Measurements from ENCODE around the gene TMUB2. TPM values are rescaled to one million over a fixed set of nuclear protein-coding genes. Genes with fewer than 3 reads are reported as not detected.

TMUB2 gene
- total and polyA plus RNA-seq, 2 donors = 21.4 to 57.6 TPM

GRCh38 chr17:44205962-44206824 lies 19.4 kb downstream of the TMUB2 start:
- peaks cover 19 to 22% of the 10 kb centered on the region in 2 donors for H3K4me1 ChIP-seq (ENCODE audit: control insufficient read depth in 2 of 2, insufficient read depth in 2 of 2, low read length in 2 of 2)
- no peak overlapping the region for H3K27ac ChIP-seq (ENCODE audit: low read depth in 1 of 2, low read length in 1 of 2)
- H3K9me3 ChIP-seq (ENCODE audit: control insufficient read depth in 2 of 2, insufficient read depth in 1 of 2, low read length in 1 of 2) = no peaks in the 10 kb centered on the region
- peaks cover 44 to 47% of the 10 kb centered on the region in 2 donors for H3K36me3 ChIP-seq (ENCODE audit: control insufficient read depth in 2 of 2, insufficient read depth in 2 of 2, low read length in 1 of 2)
- no peaks in the 10 kb centered on the region for H3K27me3 ChIP-seq (ENCODE audit: control insufficient read depth in 2 of 2, insufficient read depth in 1 of 2, low read length in 1 of 2)
- H3K4me3 ChIP-seq (ENCODE audit: low read length in 2 of 2) = no peak overlapping the region
- DNase-seq (ENCODE audit: low read depth in 6 of 9, low spot score in 9 of 9) = no peak
- WGBS = 87% methylated on average over 13 of the region's 13 CpGs

GRCh38 chr17:44206825-44207155 lies 20.0 kb downstream of the TMUB2 start:
- Histone ChIP-seq H3K27ac (ENCODE audit: low read depth in 1 of 2, low read length in 1 of 2) (no peak overlapping the region), H3K4me3 (ENCODE audit: low read length in 2 of 2) (no peak overlapping the region), H3K27me3 (ENCODE audit: control insufficient read depth in 2 of 2, insufficient read depth in 1 of 2, low read length in 1 of 2) (no peaks in the 10 kb centered on the region), H3K36me3 (ENCODE audit: control insufficient read depth in 2 of 2, insufficient read depth in 2 of 2, low read length in 1 of 2) (peaks cover 50 to 52% of the 10 kb centered on the region in 2 donors), H3K4me1 (ENCODE audit: control insufficient read depth in 2 of 2, insufficient read depth in 2 of 2, low read length in 2 of 2) (peaks cover 19 to 25% of the 10 kb centered on the region in 2 donors), H3K9me3 (ENCODE audit: control insufficient read depth in 2 of 2, insufficient read depth in 1 of 2, low read length in 1 of 2) (no peaks in the 10 kb centered on the region)
- no peak for DNase-seq (ENCODE audit: low read depth in 6 of 9, low spot score in 9 of 9)
- WGBS = 94% methylated on average over 6 of the region's 6 CpGs

GRCh38 chr17:44207319-44207718 lies 20.5 kb downstream of the TMUB2 start:
- H3K36me3 ChIP-seq (ENCODE audit: control insufficient read depth in 2 of 2, insufficient read depth in 2 of 2, low read length in 1 of 2) = peaks cover 52 to 57% of the 10 kb centered on the region in 2 donors
- no peaks in the 10 kb centered on the region for H3K27me3 ChIP-seq (ENCODE audit: control insufficient read depth in 2 of 2, insufficient read depth in 1 of 2, low read length in 1 of 2)
- DNase-seq (ENCODE audit: low read depth in 6 of 9, low spot score in 9 of 9) = no peak
- peaks cover 19 to 25% of the 10 kb centered on the region in 2 donors for H3K4me1 ChIP-seq (ENCODE audit: control insufficient read depth in 2 of 2, insufficient read depth in 2 of 2, low read length in 2 of 2)
- no peaks in the 10 kb centered on the region for H3K9me3 ChIP-seq (ENCODE audit: control insufficient read depth in 2 of 2, insufficient read depth in 1 of 2, low read length in 1 of 2)
- no peak overlapping the region for H3K27ac ChIP-seq (ENCODE audit: low read depth in 1 of 2, low read length in 1 of 2)
- 97% methylated on average over 17 of the region's 17 CpGs for whole genome bisulfite sequencing
- H3K4me3 ChIP-seq (ENCODE audit: low read length in 2 of 2) = no peak overlapping the region

GRCh38 chr17:44207743-44208142 lies 21.0 kb downstream of the TMUB2 start:
- Histone ChIP-seq H3K4me1 (ENCODE audit: control insufficient read depth in 2 of 2, insufficient read depth in 2 of 2, low read length in 2 of 2) (peaks cover 19 to 25% of the 10 kb centered on the region in 2 donors), H3K36me3 (ENCODE audit: control insufficient read depth in 2 of 2, insufficient read depth in 2 of 2, low read length in 1 of 2) (peaks cover 54 to 60% of the 10 kb centered on the region in 2 donors), H3K9me3 (ENCODE audit: control insufficient read depth in 2 of 2, insufficient read depth in 1 of 2, low read length in 1 of 2) (no peaks in the 10 kb centered on the region), H3K4me3 (ENCODE audit: low read length in 2 of 2) (no peak overlapping the region), H3K27ac (ENCODE audit: low read depth in 1 of 2, low read length in 1 of 2) (no peak overlapping the region), H3K27me3 (ENCODE audit: control insufficient read depth in 2 of 2, insufficient read depth in 1 of 2, low read length in 1 of 2) (no peaks in the 10 kb centered on the region)
- 93% methylated on average over 5 of the region's 5 CpGs for whole genome bisulfite sequencing
- no peak for DNase-seq (ENCODE audit: low read depth in 6 of 9, low spot score in 9 of 9)

- no peak for DNase-seq (ENCODE audit: low read depth in 6 of 9, low spot score in 9 of 9)
- WGBS = 87% methylated on average over 11 of the region's 11 CpGs
- Histone ChIP-seq H3K4me3 (ENCODE audit: low read length in 2 of 2) (peak overlapping the region in 1 of 2 donors; percentile 11), H3K4me1 (ENCODE audit: control insufficient read depth in 2 of 2, insufficient read depth in 2 of 2, low read length in 2 of 2) (peaks cover 17 to 30% of the 10 kb centered on the region in 2 donors), H3K9me3 (ENCODE audit: control insufficient read depth in 2 of 2, insufficient read depth in 1 of 2, low read length in 1 of 2) (no peaks in the 10 kb centered on the region), H3K27ac (ENCODE audit: low read depth in 1 of 2, low read length in 1 of 2) (peak overlapping the region in 1 of 2 donors; percentile 25), H3K36me3 (ENCODE audit: control insufficient read depth in 2 of 2, insufficient read depth in 2 of 2, low read length in 1 of 2) (peaks cover 75 to 79% of the 10 kb centered on the region in 2 donors), H3K27me3 (ENCODE audit: control insufficient read depth in 2 of 2, insufficient read depth in 1 of 2, low read length in 1 of 2) (no peaks in the 10 kb centered on the region)
Measured at GRCh38 chr17:44209786-44210341, 23.1 kb downstream of the TMUB2 start.

GRCh38 chr17:44210342-44211192 lies 23.8 kb downstream of the TMUB2 start:
- peak overlapping the region in 1 of 2 donors; percentile 11 for H3K4me3 ChIP-seq (ENCODE audit: low read length in 2 of 2)
- no peaks in the 10 kb centered on the region for H3K27me3 ChIP-seq (ENCODE audit: control insufficient read depth in 2 of 2, insufficient read depth in 1 of 2, low read length in 1 of 2)
- H3K27ac ChIP-seq (ENCODE audit: low read depth in 1 of 2, low read length in 1 of 2) = peak overlapping the region; percentile 24 to 25
- no peaks in the 10 kb centered on the region for H3K9me3 ChIP-seq (ENCODE audit: control insufficient read depth in 2 of 2, insufficient read depth in 1 of 2, low read length in 1 of 2)
- DNase-seq (ENCODE audit: low read depth in 6 of 9, low spot score in 9 of 9) = peak in 6 of 9 donors; percentile 77 to 94 (median 84)
- peaks cover 82 to 86% of the 10 kb centered on the region in 2 donors for H3K36me3 ChIP-seq (ENCODE audit: control insufficient read depth in 2 of 2, insufficient read depth in 2 of 2, low read length in 1 of 2)
- WGBS = 37% methylated on average over 64 of the region's 64 CpGs
- H3K4me1 ChIP-seq (ENCODE audit: control insufficient read depth in 2 of 2, insufficient read depth in 2 of 2, low read length in 2 of 2) = peaks cover 24 to 37% of the 10 kb centered on the region in 2 donors

GRCh38 chr17:44211281-44212265 lies 24.8 kb downstream of the TMUB2 start:
- no peak for DNase-seq (ENCODE audit: low read depth in 6 of 9, low spot score in 9 of 9)
- peak overlapping the region; percentile 15 to 24 for H3K27ac ChIP-seq (ENCODE audit: low read depth in 1 of 2, low read length in 1 of 2)
- no peaks in the 10 kb centered on the region for H3K9me3 ChIP-seq (ENCODE audit: control insufficient read depth in 2 of 2, insufficient read depth in 1 of 2, low read length in 1 of 2)
- peaks cover 91 to 92% of the 10 kb centered on the region in 2 donors for H3K36me3 ChIP-seq (ENCODE audit: control insufficient read depth in 2 of 2, insufficient read depth in 2 of 2, low read length in 1 of 2)
- H3K4me3 ChIP-seq (ENCODE audit: low read length in 2 of 2) = no peak overlapping the region
- WGBS = 95% methylated on average over 30 of the region's 30 CpGs
- H3K27me3 ChIP-seq (ENCODE audit: control insufficient read depth in 2 of 2, insufficient read depth in 1 of 2, low read length in 1 of 2) = no peaks in the 10 kb centered on the region
- H3K4me1 ChIP-seq (ENCODE audit: control insufficient read depth in 2 of 2, insufficient read depth in 2 of 2, low read length in 2 of 2) = peaks cover 31 to 47% of the 10 kb centered on the region in 2 donors

Data from thymus (tissue), 11 donors.